NCI-H128 (cell line): ENCODE measurements around the gene CUX1.
"Not testable (repeated sequence)": the region's sequence is repeated elsewhere in the genome, so short reads cannot be mapped to it uniquely, and the experiment has no call there.

Experiments used
- DNase-seq: peaks from one replicate; lab custom pipeline; 2025; ENCODE audit not compliant: unreplicated experiment; lab: John Stamatoyannopoulos, UW

Gene CUX1

DNA sequence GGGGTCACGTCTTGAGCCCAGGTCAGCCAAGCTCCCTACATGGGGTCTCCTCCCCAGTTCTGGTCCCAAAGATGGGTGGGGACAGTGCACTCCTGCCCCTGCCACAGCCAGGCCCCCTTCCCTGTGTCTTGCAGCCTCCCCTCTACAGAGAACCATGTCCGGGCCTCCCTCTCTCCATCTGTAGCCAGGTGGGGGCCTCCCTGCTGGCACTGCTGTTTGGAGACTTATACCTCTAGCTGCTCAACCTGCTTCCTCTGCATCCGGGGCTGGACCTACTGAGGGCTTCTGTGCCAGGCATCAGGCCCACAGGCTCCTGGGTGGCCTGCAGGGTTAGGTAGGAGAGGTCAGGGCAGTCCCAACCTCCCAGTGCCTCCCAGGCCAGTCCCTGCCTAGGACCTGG lies 477.2 kb downstream of the CUX1 start:
- DNase-seq, result no peak

DNA sequence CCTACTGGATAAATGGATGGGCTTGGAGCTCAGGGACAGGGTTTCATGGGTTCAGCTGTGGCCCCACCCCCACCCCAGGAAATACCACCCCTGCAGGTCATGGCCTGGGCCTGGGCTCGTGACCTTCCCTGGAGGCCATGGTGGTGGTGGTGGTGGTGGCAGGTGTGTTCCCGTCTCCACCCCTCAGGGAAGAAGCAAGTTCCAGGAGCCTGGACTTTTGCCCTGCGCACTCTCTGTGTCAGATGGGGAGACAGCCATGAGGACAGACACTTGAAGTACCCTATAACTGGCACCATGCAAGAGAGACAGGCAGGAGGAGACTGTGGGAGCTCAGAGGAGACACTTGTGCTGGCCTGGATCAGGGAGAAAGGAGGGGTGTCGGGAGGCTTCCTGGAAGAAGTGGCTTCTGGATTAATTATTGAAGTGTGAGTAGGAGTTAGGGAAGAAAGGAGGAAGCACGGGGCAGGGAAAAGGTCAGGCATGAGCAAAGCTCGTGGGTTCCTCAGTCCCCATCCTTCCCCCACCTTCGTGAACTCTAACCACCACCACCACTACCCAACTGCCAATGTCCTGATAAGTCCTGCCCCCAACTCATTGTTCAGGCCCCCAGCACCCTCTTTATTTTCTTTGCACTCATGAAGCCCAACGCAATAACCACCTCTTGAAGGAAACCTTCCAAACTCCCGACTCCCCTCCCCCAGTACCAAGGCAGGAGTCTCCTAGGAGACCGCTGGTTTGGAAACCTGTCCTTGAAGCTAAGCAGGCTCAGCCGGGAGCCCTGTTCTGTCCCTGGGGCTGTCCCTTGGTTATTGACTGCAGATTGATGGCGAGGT lies 478.1 kb downstream of the CUX1 start:
- DNase-seq, result no peak

DNA sequence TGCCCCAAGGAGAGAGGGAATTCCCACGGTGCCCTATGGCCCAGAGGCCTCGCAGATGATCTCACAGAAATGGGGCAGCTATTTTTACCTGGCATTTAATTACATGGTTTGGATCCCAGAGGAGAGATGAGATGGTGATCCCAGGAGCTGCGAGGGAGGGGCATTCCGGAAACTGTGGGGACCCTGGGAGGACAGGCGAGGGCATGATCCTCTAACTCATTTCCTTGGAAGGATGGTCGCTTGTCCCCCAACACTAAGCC lies 478.7 kb downstream of the CUX1 start:
- no peak for DNase-seq

DNA sequence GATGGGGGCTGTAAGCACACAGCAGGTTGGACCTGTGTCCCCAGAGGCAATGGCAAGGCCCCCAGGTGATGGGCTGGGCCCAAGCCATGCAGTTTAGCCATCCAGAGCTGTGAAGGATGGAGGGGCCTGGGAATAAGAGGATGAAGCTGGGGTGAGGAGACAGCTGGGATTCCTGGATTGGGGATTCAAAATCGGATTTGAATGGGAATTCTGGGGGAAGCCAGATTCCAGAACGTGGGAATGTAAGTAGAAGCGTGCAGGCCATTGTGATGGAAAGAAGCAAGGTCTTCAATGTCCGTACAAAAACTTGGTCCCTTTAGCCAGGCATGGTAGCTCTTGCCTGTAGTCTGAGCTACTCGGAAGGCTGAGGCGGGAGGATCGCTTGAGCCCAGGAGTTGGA lies 479.1 kb downstream of the CUX1 start:
- no peak for DNase-seq

DNA sequence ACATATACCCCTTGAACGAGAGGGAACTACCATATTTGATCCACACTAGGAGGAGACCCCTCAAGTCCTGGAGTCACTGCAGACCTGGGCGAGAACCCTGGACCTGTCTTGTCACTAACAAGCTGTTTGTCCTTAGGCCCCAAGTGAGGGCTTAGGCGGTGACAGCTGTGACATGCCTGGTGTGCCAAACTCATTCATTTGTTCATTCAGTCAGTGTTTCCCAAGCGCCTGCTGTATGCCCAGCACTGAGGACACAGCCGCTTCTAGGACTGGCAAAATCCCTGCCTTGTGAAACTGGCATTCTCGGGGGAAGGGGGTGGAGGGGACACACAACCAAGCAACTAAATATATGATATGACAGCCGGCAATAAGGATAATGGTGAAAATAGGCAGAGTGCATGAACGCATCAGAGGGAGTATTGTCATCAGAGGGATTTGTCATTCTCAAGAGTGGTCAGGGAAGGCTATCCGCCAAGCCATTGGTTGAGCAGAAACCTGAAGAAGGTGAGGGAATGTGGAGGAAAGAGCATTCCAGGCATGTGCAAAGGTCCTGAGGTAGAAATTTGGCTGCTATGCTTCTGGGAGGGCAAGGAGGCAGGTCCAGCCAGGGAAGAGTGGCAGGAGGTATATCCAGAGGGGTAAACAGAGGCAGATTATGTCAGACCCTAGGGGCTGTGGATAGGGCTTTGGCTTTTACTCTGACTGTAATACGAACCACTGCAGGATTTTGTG lies 480.2 kb downstream of the CUX1 start:
- no peak for DNase-seq

DNA sequence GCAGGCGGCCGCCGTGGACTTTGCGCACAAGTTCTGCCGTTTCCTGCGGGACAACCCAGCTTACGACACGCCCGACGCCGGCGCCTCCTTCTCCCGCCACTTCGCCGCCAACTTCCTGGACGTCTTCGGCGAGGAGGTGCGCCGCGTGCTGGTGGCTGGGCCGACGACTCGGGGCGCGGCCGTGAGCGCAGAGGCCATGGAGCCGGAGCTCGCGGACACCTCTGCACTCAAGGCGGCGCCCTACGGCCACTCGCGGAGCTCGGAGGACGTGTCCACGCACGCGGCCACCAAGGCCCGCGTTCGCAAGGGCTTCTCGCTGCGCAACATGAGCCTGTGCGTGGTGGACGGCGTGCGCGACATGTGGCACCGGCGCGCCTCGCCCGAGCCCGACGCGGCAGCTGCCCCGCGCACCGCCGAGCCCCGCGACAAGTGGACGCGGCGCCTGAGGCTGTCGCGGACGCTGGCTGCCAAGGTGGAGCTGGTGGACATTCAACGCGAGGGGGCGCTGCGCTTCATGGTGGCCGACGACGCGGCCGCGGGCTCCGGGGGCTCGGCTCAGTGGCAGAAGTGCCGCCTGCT lies 483.3 kb downstream of the CUX1 start:
- no peak for DNase-seq

DNA sequence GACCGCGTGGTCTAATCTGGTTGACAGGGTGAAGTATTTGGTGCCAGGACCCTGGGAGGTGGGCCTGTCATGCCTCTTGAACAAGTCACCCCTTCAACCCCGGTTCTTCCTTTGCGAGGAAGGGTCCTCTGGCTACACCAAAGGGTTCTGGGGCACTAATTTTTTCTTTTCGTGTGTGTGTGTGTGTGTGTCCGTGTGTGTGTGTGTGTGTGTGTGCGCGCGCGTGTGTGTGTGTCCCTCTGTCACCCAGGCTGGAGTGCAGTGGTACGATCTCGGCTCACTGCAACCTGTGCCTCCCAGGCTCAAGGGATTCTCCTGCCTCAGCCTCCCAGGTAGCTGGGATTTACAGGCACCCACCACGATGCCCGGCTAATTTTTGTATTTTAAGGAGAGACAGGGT lies 483.9 kb downstream of the CUX1 start:
- not testable (repeated sequence) for DNase-seq

DNA sequence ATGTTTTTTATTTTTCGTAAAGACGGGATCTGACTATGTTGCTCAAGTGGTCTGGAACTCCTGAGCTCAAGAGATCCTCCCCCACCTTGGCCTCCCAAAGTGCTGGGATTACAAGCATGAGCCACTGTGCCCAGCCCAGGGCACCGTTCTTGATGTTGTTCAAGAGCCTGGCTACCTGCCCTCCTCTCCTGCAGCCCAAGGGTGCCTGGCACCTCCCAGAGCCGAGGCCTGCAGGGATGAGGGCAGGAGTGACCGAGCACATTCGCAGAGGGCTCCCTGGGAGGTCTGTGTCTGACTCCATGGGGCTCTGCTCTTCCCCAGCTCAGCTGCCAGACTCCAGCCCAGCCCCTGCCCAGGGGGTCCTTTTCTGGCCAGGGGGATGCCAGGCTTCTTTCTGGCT lies 484.6 kb downstream of the CUX1 start:
- no peak for DNase-seq

DNA sequence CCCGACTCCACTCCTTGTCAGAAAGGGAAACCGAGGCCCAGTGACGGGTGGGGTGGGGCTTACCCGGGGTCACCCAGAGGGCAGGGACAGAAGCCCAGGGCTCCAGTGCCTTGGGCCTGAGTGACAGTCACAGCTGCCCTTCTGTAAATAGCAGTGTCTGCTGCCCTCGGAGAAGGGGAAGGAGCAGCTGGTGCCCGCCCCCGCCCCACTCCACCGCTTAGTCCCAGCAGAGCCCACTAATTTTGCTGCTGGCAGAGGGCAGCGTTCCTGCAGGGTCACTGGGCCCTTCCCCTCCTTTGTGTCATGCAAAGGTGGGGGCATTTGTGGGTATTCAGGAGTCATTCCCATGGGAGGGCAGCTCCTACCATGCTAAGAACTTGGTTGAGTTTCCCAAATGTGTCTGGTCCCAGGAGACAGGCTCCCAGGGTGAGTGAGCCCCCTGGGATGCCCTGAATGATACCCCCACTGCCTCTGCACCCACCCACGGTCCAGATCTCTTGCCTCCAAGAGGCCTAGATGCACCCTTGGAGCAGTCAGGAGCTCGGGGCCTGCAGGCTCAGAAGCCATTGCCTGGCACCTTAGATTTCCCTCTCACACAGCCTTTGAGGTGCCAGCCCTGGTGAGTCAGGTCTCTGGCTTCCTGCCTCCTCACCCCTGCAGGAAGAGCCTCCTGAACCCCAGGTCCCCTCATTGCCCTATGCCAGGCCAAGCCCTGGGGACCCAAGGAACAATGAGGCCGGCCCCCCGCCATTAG lies 486.4 kb downstream of the CUX1 start:
- no peak for DNase-seq

DNA sequence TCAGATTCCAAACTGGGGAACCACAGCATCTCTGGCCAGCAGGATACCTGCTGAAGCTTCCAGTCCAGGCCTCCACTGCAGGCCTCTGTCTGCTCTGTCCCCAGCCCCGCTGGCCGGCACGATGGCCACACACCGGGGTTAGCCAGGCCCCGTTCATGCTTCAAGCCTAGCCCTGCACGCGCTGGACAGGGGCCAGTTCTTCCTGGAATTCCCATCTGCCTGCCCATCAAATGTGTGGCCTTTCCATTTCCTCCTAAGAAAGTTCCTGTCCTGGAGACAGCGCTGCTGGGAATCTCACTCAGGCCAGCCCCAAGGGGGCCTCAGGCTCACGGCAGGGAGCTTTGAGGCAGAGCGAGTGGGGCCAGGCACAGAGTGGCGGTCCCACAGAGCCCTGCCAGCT lies 487.2 kb downstream of the CUX1 start:
- DNase-seq, result no peak

DNA sequence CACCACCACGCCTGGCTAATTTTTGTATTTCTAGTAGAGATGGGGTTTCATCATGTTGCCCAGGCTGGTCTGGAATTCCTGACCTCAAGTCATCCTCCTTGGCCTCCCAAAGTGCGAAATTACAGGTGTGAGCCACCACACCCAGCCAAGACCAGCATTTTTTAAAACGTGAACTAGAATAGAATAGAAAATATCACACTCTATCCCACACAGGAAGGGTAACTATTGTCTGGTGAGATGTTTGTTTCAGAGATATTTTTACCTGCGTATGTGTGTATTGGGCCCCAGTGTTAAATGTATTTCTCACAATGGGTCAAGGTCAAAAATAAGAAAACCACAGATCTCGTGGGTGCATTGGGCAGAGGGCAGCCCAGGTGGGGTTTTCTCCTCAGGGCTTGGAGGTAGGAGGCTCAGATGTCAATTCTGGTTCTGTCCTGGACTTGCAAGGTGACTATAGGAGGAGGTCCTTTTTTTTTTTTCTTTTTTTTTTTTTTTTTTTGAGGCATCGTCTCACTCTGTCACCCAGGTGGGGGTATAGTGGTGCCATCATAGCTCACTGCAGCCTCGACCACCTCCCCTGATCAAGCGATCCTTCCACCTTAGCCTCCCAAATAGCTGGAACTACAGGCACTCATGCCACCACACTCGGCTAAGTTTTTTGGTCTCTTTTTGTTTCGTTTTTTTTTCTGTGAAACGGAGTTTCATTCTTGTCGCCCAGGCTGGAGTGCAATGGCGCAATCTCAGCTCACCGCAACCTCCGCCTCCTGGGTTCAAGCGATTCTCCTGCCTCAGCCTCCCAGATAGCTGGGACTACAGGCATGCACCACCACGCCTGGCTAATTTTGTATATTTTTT lies 488.2 kb downstream of the CUX1 start:
- no peak for DNase-seq

DNA sequence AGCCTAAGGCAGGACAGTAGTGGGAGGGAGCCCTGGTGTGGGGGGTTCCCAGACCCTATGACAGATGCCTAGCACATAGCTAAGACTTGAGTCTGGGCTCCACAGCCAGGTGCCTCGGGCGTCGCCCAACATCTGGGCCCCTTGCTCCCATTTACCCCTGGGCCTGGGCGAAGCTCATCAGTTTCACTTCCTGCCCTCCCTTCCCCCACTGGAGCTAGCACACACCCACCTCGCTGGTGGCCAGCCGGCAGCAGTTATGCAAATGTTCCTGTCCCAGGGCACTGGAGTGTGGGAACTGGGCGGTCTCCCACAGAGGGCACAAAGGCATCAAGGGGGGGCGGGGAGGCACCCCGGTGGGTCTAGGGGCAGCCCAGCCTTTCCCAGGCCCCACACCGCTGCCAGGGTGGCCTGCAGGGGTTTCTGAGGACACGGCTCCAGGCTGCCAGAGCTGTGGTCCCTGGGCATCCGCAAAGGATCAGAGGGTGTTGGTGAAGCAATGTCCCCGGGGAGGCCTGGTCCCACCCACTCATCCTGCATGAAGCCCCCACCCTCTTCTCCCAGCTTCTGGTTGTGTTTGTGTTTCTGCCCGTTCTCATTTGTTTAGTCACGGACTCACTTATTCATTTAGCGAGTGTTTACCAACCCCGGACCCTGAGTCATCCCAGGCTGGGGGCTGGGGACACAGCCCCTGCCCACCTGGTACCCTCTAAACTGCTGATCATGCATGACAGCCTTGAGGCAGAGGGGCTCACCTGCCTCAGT lies 489.7 kb downstream of the CUX1 start:
- DNase-seq, result no peak

DNA sequence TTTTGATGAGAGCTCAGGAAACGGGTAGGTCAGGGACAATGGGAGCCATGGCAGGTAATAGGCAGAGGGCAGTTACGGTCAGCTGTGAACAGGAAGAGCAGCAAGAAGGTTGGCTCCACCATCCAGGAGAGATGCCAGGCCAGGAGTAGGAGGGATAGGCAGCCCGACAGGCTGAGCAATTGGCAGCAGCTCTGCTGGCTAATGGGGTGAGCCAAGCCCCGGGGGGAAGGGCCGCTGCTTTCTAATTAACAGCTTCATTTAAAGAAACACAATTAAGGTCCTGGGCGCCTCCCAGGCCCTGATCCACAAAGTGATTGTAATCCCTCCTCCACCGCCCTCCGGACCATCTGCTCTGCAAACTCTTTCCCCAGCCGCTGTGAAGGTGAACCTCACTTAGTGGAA lies 493.0 kb downstream of the CUX1 start:
- no peak for DNase-seq

DNA sequence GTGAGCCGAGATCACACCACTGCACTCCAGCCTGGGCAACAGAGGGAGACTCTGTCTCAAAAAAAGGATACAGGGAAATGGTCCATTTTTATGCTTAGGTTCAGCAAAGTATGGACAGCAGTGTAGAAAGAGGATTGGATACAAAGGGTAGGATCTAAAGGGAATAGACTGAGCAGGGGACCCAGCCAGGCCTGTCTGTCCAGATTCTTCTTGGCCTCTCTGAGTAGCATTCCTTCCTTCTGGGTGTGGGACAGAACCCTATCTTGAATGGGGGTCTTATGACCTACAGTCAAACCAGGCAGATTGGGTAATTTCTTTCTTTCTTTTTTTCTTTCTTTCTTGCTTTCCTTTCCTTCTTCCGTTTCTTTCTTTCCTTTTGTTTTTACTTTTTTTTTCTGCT lies 494.9 kb downstream of the CUX1 start:
- no peak for DNase-seq

DNA sequence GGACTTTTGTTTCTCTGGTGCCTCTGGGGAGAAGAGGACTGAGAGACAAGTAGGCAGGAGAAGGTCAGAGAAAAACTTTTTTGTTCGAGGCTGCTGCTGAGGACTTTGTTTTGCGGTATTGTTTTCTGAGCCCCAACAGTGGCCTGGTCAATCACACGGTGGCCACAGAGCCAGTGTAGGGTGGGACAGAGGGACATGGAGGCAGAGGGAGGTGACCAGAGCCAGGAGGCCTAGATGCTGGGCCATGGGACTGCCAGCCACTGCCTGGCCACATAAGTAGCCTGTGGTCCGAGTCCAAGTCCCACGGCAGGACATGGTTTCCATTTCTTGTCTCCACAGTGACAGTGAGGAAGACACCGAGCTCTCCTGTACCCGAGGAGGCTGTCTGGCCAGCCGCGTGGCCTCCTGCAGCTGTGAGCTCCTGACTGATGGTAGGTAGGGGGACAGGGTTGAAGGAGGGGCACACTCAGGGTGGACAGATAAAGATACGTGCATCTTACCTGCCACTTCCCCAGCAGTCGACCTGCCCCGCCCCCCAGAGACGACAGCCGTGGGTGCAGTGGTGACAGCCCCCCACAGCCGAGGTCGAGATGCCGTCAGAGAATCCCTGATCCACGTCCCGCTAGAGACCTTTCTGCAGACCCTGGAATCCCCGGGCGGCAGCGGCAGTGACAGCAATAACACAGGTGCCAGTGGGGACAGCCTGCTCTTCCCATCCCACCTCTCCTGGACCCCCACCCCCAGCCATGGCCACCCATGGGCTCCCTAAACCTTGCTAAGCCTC lies 496.8 kb downstream of the CUX1 start:
- no peak for DNase-seq

DNA sequence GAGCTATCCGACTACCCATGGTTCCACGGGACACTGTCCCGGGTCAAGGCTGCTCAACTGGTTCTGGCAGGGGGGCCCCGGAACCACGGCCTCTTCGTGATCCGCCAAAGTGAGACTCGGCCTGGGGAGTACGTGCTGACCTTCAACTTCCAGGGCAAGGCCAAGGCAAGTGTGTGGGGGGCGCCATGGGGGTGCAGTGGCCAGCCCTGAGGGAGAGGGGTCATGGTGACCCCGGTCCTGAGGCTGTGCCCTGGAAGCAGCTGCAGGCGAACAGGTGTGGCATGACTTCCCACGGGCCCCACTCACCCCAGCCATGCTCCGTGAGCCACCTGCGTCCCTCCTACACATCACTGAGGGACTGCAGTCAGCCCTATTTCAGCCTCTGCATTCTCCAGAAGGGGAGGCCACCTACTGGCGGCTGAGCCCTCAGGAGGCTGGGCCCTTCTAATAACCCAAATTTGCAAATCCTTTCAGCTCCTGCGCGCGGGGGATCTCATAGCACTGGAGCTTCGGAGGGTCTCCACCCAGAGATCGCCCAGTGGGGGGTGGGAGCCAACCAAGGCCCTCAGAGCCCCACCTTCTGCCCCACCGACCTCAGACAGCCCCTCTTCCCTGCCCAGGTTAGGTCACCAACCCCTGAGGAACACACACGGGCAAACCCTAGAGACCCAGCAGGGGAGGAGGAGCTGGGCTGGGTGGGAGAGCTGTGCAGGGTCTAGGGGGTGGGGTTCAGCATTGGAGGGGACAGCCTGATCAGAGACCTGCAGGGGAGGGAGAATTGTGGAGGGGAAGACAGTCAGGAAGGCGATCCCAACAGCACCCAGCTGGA lies 500.0 kb downstream of the CUX1 start:
- no peak for DNase-seq

DNA sequence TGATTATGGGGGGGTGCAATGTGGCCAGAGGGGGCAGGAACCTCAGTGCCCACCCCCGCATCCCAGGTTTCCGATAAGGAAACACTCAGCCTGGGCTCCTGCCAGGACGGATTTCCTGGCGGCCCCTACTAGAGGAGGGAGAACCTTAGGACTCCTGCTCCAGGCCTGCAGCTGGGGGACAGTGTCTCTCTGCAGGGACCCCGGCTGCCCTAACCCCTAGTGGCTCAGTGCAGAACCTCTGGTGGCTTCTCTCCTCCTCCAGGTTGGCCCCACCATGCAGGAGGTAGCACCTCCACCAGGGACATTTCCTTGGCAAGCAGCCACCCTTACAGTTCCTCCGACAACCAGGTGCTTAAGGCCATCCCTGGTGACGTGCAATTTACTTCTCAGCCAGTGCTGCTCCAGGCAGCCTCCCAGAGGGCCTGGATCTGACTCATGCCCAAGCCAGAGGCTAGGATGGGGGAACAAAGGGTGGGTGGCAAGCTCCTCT lies 501.1 kb downstream of the CUX1 start:
- DNase-seq, result no peak

DNA sequence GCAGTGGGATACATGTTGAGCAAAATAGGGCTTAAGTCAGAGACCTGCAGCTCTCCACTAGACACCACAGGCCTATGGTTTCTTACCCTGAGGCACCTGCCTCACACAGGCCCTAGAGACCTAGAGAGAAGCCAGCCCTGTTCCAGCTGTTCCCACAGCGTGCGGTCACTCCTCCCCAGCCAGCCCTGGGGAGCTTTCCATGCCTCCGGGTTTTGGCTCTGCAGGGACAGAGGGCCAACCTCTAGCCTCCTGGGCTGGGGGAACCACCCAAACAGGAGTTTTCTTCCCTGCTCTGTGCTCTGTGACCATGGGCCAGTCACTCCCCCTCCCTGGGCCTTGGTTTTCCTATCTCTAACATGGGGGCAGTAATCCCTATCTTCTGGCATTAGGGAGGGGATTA lies 502.2 kb downstream of the CUX1 start:
- no peak for DNase-seq
